ENCODE measurements around the gene SPP2. TPM values are rescaled to one million over a fixed set of nuclear protein-coding genes. Genes with fewer than 3 reads are reported as not detected.

SPP2 gene
- total RNA-seq, 2 experiments from 2014 or later, result not detected

DNA sequence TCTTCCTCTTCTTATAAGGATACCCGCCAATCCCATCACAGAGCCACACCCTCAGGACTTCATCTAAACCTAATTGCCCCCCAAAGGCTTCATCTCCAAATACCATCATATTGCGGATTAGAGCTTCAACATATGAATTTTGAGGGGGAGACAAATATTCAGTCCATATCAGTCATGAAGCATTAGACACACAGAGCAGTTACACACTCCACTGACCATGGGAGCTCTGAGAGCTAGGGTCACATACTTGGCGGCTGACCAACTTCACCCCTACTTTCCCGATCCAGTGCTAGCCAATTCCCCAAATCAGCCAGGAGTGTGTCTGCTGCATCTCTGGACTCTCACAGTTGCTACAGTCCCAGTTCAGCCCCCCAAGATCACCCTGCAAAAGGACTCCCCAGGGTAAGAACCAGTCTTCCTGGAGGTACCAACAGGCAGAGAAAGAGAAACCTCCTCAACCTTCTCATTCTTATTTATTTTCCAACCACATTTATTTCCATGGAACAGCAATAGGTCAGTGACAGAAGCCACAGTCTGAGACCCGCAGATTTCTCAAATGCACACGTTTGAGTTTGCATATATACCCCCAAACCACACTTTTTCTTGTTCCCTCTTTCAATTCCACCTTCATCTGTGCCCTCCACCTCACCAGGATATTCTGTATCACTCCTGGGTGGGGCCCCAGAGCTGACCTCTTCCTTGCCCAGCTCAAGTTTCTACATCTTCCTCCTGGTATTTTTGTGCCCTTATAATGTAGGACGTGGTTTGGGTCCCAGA, 33.3 kb downstream of the SPP2 start:
- Mint-ChIP-seq H3K36me3 (peaks cover 3% of the 10 kb centered on the region), H3K4me1 (no peaks in the 10 kb centered on the region), H3K4me3 (no peak overlapping the region), H3K27ac (no peak overlapping the region), H3K9me3 (peaks cover 8% of the 10 kb centered on the region), H3K27me3 (peaks cover 10% of the 10 kb centered on the region)
- ATAC-seq (ENCODE audit: low read depth), result no peak
- POLR2A ChIA-PET, result no interaction called here
- no peak for DNase-seq

DNA sequence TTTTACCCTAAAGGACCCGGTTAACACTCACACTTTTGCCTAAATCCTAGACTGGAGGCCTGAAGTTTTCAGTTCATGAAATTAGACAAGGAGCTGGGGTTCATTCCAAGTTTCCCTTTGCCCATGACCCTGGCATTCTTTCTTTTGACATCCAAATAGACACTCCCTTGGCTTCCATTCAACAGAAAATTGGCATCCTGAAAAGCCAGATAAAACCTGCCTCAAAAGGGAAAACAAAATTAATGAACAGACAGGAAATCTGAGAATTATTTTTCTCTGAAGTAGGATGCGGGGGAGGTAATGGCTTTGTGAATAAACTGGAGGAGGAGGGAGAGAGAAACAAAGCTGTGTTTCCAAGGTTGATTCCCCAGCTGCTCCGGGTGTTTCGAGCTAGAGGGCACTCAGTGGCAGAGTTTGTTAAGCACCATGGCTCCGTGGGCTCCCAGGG, 41.0 kb downstream of the SPP2 start:
- H3K36me3 Mint-ChIP-seq, result peaks cover 2% of the 10 kb centered on the region
- DNase-seq, result no peak
- POLR2A ChIA-PET, result no interaction called here

DNA sequence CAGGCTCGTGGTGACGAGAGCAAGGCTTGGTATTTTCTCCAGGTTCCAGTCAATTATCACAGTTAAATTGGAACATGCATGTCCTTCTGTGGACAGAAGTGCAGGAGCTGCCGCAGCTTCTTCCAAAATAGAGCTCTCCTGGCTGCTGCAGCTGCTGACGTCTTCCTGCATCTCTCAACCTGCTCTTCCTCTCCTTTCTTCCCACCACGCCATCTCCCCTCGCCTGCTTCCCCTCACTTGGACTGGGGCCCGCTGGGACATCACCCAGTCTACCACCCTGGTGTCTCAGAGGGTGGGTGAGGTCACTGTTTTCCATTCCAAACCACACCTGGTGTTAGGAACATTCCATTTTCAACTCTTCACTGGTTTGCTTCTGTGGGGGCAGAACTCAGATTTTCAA, 41.4 kb downstream of the SPP2 start:
- Mint-ChIP-seq H3K36me3 (peaks cover 2% of the 10 kb centered on the region), H3K27ac (no peak overlapping the region), H3K27me3 (peaks cover 5% of the 10 kb centered on the region), H3K4me3 (no peak overlapping the region), H3K4me1 (peaks cover 5% of the 10 kb centered on the region), H3K9me3 (peaks cover 7% of the 10 kb centered on the region)
- no peak for DNase-seq
- ATAC-seq (ENCODE audit: low read depth), result no peak
- POLR2A ChIA-PET, result no interaction called here

More for the DNA sequence above, 41.0 kb downstream of the SPP2 start:
- H3K27me3 Mint-ChIP-seq, result peaks cover 5% of the 10 kb centered on the region
- no peak overlapping the region for H3K4me3 Mint-ChIP-seq
- no peak for ATAC-seq (ENCODE audit: low read depth)
- H3K4me1 Mint-ChIP-seq, result peaks cover 5% of the 10 kb centered on the region
- H3K27ac Mint-ChIP-seq, result no peak overlapping the region
- H3K9me3 Mint-ChIP-seq, result peaks cover 7% of the 10 kb centered on the region

DNA sequence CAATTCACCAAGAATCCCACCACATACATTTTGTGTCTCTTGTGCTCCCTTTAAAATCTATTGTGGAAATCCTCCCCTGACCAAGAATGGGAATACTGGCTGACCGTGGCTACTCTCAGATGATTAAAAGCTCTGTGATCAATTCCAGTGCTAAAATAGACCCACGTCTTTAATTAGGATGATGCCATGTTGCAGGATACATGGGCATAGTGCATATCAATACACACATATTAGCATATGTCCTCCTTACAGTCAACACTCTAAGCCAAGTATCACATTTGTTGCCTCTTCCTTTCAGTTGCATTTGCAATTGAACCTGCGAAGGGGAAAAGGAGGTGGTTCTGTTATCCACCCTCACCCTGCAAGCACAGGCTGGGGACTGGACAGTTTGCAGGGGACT, 41.8 kb downstream of the SPP2 start:
- Mint-ChIP-seq H3K4me1 (peaks cover 5% of the 10 kb centered on the region), H3K9me3 (peaks cover 7% of the 10 kb centered on the region), H3K36me3 (peaks cover 2% of the 10 kb centered on the region), H3K27ac (no peak overlapping the region), H3K4me3 (no peak overlapping the region), H3K27me3 (peaks cover 5% of the 10 kb centered on the region)
- DNase-seq (no peak), ATAC-seq (ENCODE audit: low read depth) (no peak)
- POLR2A ChIA-PET, result no interaction called here

DNA sequence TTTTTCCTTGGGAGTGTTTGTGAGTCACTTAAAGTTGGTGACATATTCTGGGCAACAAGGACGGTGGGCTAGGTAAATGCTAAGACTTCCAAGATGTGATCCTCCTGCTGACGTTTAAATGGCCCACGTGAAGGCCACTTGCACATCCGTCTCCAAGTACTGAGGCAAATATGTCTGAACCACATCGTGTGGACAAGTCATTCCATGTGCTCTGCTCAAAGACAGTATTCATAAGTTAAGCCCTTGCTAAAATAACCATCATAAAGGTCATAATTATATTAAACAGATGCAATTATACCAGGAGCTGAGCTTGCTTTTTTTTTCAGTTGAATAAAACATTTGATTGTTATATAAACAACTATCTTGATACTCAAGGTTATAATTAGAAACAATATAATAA, 44.8 kb downstream of the SPP2 start:
- H3K9me3 Mint-ChIP-seq, result peaks cover 4% of the 10 kb centered on the region
- POLR2A ChIA-PET, result no interaction called here

DNA sequence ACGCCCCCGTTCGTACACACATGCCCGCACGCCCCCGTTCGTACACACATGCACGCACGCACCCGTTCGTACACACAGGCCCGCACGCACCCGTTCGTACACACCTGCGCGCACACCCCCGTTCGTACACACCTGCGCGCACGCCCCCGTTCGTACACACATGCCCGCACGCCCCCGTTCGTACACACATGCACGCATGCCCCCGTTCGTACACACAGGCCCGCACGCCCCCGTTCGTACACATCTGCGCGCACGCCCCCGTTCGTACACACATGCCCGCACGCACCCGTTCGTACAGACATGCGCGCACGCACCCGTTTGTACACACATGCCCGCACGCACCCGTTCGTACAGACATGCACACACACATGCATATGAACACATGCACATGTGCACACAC, 45.7 kb downstream of the SPP2 start:
- ATAC-seq (ENCODE audit: low read depth) (no peak), DNase-seq (no peak)
- no peak overlapping the region for H3K27ac Mint-ChIP-seq
- peaks cover 5% of the 10 kb centered on the region for H3K27me3 Mint-ChIP-seq
- H3K9me3 Mint-ChIP-seq, result peaks cover 4% of the 10 kb centered on the region
- H3K4me3 Mint-ChIP-seq, result no peak overlapping the region
- POLR2A ChIA-PET, result no interaction called here
- peaks cover 21% of the 10 kb centered on the region for H3K4me1 Mint-ChIP-seq
- H3K36me3 Mint-ChIP-seq, result peaks cover 6% of the 10 kb centered on the region

More for the DNA sequence above, 44.8 kb downstream of the SPP2 start:
- Mint-ChIP-seq H3K36me3 (peaks cover 4% of the 10 kb centered on the region), H3K27me3 (peaks cover 5% of the 10 kb centered on the region), H3K4me3 (no peak overlapping the region), H3K27ac (no peak overlapping the region), H3K4me1 (peaks cover 13% of the 10 kb centered on the region)
- ATAC-seq (ENCODE audit: low read depth) (no peak), DNase-seq (no peak)

DNA sequence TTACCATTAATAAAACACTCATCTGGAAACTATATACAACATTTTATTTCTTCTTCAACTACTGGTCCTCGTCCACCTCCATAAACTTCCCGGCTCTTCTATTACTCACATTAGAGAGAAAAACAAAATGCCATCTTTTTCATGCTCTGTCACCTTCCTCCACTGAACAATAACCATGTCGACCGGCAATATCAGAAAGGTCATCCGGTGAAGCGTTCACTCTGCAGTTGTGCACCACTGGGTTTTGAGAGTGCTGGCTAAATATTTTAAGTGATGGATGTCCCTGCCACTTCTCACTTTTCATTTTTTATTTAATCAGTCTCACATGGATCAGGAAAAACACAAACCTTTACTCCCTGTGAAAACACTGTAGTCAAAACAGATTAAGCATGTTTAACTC, 48.2 kb downstream of the SPP2 start:
- H3K27me3 Mint-ChIP-seq, result peaks cover 3% of the 10 kb centered on the region
- ATAC-seq (ENCODE audit: low read depth) (no peak), DNase-seq (no peak)
- H3K4me3 Mint-ChIP-seq, result no peak overlapping the region
- POLR2A ChIA-PET, result no interaction called here
- H3K9me3 Mint-ChIP-seq, result peaks cover 4% of the 10 kb centered on the region
- H3K36me3 Mint-ChIP-seq, result peaks cover 4% of the 10 kb centered on the region
- no peak overlapping the region for H3K27ac Mint-ChIP-seq
- peaks cover 29% of the 10 kb centered on the region for H3K4me1 Mint-ChIP-seq

DNA sequence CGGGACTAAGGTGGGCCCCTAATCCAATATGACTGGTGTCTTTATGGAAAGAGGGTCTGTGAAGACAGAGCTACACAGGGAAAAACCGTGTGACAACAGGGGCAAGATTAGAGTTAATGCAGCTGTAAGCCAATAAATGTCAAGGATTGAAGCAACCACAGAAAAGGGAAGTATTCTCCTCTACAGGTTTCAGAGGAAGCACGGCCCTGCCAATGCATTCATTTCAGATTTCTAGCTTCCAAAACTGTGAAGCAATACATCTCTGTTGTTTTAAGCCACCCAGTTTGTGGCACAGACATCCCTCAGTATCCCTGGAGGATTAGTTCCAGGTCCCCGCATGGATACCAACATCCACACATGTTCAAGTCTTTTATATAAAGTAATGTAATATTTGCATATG, 48.8 kb downstream of the SPP2 start:
- Mint-ChIP-seq H3K4me3 (no peak overlapping the region), H3K27ac (peak overlapping the region; percentile 22), H3K4me1 (peaks cover 29% of the 10 kb centered on the region), H3K9me3 (peaks cover 4% of the 10 kb centered on the region), H3K27me3 (peaks cover 4% of the 10 kb centered on the region), H3K36me3 (peaks cover 4% of the 10 kb centered on the region)
- no peak for ATAC-seq (ENCODE audit: low read depth)
- POLR2A ChIA-PET, result no interaction called here
- no peak for DNase-seq

DNA sequence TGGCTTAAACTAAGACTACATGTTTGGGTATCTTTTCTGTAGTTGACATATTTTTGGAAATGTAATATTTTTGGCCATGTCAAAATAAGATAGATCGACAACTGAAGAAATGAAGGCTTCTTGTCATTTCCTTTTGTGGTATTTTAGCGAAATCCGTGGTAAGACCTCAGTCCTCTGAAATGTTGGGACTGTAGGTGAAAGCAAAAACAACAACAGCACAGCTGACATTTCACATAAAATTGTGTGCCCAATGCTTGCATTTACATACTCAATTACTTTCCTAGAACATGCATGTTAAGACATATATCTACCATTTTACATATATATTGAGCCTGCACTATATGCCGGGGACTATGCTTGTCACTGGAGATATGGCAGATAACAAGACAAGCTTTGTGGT, 50.2 kb downstream of the SPP2 start:
- Mint-ChIP-seq H3K27ac (peak overlapping the region; percentile 85), H3K9me3 (peaks cover 4% of the 10 kb centered on the region), H3K36me3 (peaks cover 4% of the 10 kb centered on the region), H3K27me3 (peaks cover 5% of the 10 kb centered on the region), H3K4me1 (peaks cover 29% of the 10 kb centered on the region), H3K4me3 (peak overlapping the region; percentile 51)
- POLR2A ChIA-PET, result interaction anchor here (0.6 to 1.2 kb wide), 3 partner anchors 75 to 397 kb away, joined by 3 read pairs; partner anchors contain the start of gene ARL4C
- DNase-seq, result no peak
- peak; percentile 60 for ATAC-seq (ENCODE audit: low read depth)

DNA sequence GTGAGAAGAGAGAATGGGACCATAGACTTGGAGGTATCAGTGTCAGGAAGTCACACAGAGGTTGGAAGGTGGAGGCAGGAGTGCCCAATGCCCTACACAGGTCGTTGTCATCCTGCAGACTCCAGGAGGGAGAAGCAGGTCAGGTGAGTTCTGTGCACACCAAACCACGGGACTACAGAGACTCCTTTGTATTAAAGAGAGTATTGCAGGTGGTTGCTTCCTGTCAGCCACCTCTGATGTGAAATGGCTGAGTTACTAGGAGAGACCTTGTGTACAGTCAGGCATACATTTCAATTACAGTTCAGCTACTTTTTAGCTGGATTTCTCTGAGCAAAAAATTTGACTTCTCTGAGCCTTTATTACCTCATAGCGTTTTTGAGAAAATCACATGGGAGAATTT, 51.6 kb downstream of the SPP2 start:
- Mint-ChIP-seq H3K4me1 (peaks cover 27% of the 10 kb centered on the region), H3K36me3 (peaks cover 4% of the 10 kb centered on the region), H3K4me3 (peak overlapping the region; percentile 7), H3K27me3 (peaks cover 7% of the 10 kb centered on the region), H3K9me3 (peaks cover 3% of the 10 kb centered on the region), H3K27ac (no peak overlapping the region)
- peak; percentile 85 for ATAC-seq (ENCODE audit: low read depth)
- POLR2A ChIA-PET, result interaction anchor here (1.6 kb wide), 1 partner anchor 109 kb away, joined by 5 read pairs; no protein-coding TSS in a partner anchor
- DNase-seq, result no peak

DNA sequence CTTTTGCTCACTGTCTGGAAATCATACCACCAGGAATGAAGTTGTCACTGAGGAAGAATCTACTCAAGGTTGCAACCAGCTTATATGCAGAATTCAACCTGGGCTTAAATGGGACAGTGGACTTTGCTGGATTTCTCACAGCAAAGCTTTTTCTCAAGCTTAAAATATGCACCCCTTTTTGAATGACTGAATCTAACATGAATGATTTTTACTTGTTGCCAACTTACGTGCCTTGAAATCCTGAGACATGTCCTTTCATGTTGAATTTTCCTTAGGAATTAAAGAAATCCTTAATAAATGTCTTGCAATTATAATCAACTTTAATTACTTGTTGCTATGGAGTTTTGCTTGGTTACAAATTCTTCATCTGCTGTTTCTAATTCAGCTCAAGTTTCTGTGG, 57.4 kb downstream of the SPP2 start:
- peaks cover 14% of the 10 kb centered on the region for H3K27me3 Mint-ChIP-seq
- no peak overlapping the region for H3K27ac Mint-ChIP-seq
- H3K36me3 Mint-ChIP-seq, result no peaks in the 10 kb centered on the region
- peaks cover 2% of the 10 kb centered on the region for H3K9me3 Mint-ChIP-seq
- H3K4me1 Mint-ChIP-seq, result no peaks in the 10 kb centered on the region
- DNase-seq (no peak), ATAC-seq (ENCODE audit: low read depth) (no peak)
- POLR2A ChIA-PET, result no interaction called here
- H3K4me3 Mint-ChIP-seq, result no peak overlapping the region

DNA sequence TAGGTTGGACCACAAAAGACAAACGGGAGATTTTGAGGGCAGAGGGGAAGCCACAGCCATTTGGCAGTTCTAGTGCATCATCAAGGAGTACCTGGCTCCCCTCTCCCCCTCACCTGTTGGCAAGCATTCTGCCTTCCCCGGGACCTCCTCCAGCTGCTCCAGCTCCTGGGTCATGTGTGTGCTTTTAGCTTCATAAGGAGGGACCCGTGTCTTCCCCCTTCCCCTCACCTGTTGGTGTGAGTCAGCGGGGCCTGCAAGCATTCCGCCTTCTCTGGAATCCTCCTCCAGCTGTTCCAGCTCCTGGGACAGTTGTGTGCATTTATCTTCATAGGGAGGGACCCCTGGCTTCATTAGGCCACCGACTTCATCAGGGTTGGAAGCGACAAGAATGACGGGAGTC, 58.8 kb downstream of the SPP2 start:
- POLR2A ChIA-PET, result no interaction called here
- DNase-seq, result no peak
- no peaks in the 10 kb centered on the region for H3K36me3 Mint-ChIP-seq
- H3K27ac Mint-ChIP-seq, result no peak overlapping the region
- peaks cover 2% of the 10 kb centered on the region for H3K9me3 Mint-ChIP-seq
- H3K27me3 Mint-ChIP-seq, result peaks cover 10% of the 10 kb centered on the region
- no peaks in the 10 kb centered on the region for H3K4me1 Mint-ChIP-seq
- no peak overlapping the region for H3K4me3 Mint-ChIP-seq
- ATAC-seq (ENCODE audit: low read depth), result no peak

DNA sequence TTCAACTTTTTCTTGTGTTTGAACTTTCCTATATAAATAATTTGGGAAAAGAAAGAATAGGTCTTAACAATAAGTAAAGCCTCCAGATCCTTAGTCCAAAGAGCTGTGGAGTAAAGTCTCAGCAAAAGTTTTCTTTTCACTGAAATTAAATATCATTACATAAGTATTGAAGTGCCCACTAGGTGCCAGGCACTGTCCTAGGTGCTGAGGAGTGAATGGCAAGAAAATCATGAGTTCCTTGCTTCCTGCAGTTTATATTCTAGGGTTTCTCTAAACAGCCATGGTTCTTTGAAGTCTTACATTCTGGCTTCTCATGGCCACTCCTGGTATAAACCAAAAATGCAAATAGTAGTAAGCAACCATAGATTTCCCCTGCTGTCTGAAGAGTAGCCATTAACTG, 59.7 kb downstream of the SPP2 start:
- POLR2A ChIA-PET, result no interaction called here
- Mint-ChIP-seq H3K27ac (no peak overlapping the region), H3K27me3 (peaks cover 10% of the 10 kb centered on the region), H3K4me3 (no peak overlapping the region), H3K4me1 (no peaks in the 10 kb centered on the region), H3K36me3 (no peaks in the 10 kb centered on the region), H3K9me3 (peaks cover 2% of the 10 kb centered on the region)
- DNase-seq (no peak), ATAC-seq (ENCODE audit: low read depth) (no peak)

DNA sequence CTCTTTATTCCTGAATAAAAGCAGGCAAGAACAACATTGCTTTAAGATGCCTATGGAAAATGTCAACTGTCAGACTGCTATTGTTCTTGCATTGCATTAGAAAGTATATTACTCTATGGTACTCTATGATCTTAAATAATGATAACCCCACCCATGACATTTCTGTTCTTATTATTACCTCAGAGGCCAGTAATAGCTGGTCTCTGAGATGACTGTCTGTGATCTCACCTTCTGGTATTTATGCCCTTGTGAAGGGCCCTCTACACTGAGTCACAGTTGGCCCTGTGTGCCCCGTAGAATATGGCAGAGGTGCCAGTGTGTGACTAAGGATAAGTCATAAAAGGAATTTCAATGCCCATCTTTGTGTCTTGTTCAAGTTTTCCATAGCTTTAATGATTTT, 61.0 kb downstream of the SPP2 start:
- no peak for ATAC-seq (ENCODE audit: low read depth)

More for the DNA sequence above, 61.0 kb downstream of the SPP2 start:
- no peak for DNase-seq
- Mint-ChIP-seq H3K4me1 (no peaks in the 10 kb centered on the region), H3K4me3 (no peak overlapping the region), H3K36me3 (no peaks in the 10 kb centered on the region), H3K9me3 (no peaks in the 10 kb centered on the region), H3K27ac (no peak overlapping the region), H3K27me3 (peaks cover 16% of the 10 kb centered on the region)
- POLR2A ChIA-PET, result no interaction called here

Measured in activated naive CD8-positive, alpha-beta T cell treated with anti-CD3 and anti-CD28 coated beads, Interleukin-2, amount 10 ng/mL, durations not matched to agents 7 days and 5 days (primary cell).